Upper lobe of right lung (tissue), 1 donor: ENCODE results near the gene CDH13. TPM values are rescaled to one million over a fixed set of nuclear protein-coding genes. Genes with fewer than 3 reads are reported as not detected.

Experiments
- ATAC-seq: fragments of 200-7000 bp; cut with Tn5 transposase; one replicate; pipeline ENCODE4 v1.9.1; 2020; ENCODE audit warnings: mild to moderate bottlenecking, moderate library complexity
- DNase-seq: peaks from one replicate; pipeline ENCODE4 v3.0.0-alpha.2; 2020
- H3K27ac ChIP-seq: fragments of 200-600 bp; one replicate; pipeline ENCODE4 v1.8.0; 2022
- H3K27me3 ChIP-seq: fragments of 200-600 bp; one replicate; pipeline ENCODE4 v1.8.0; 2022; ENCODE audit warnings: mild to moderate bottlenecking
- H3K36me3 ChIP-seq: fragments of 200-600 bp; one replicate; pipeline ENCODE4 v1.8.0; 2022
- H3K4me1 ChIP-seq: fragments of 200-600 bp; one replicate; pipeline ENCODE4 v1.8.0; 2022
- H3K4me3 ChIP-seq: fragments of 200-600 bp; one replicate; pipeline ENCODE4 v1.8.0; 2022; ENCODE audit warnings: mild to moderate bottlenecking
- H3K9me3 ChIP-seq: fragments of 200-600 bp; one replicate; pipeline ENCODE4 v1.8.0; 2022
- CTCF ChIP-seq: fragments of 200-600 bp; IDR thresholded peaks from one replicate; pipeline ENCODE4 v1.8.0; 2022; ENCODE audit warnings: antibody characterized with exemption
- intact Hi-C: fragments of 100-400 bp; cut with DNase I; formaldehyde crosslinking; loops from one replicate; pipeline ENCODE4 v1.11.0; 2022
- total RNA-seq: library from RNA; stranded (reverse); fragmentation: NEBNext Ultra II Directional; extraction: Animal tissue kit (Norgen Biotek cat#: 25700); gene quantifications from one replicate; pipeline ENCODE4 v1.2.1, GENCODE V29; 2021
- donor health status: DM: no; HTN: yes; CAD: no; lungs with severe emphysema.

CDH13 gene
- total RNA-seq, 1 donor from 2014 or later: 27.2 TPM

- DNase-seq: no peak
- Histone ChIP-seq H3K27ac (no peak overlapping the region), H3K9me3 (no peaks in the 10 kb centered on the region), H3K27me3 (no peaks in the 10 kb centered on the region), H3K4me3 (no peak overlapping the region), H3K4me1 (no peaks in the 10 kb centered on the region), H3K36me3 (no peaks in the 10 kb centered on the region)
- intact Hi-C loops: no loop called here
- ATAC-seq: no peak
- TF ChIP-seq CTCF: no peak
These were observed 617.3 kb downstream of the CDH13 start for GRCh38 chr16:83244057-83244456.

GRCh38 chr16:83245061-83245460 lies 618.3 kb downstream of the CDH13 start:
- ATAC-seq: no peak
- DNase-seq: no peak
- H3K9me3 ChIP-seq: no peaks in the 10 kb centered on the region
- intact Hi-C loops: no loop called here
- H3K27ac ChIP-seq: no peak overlapping the region
- H3K4me3 ChIP-seq: no peak overlapping the region
- no peaks in the 10 kb centered on the region for H3K36me3 ChIP-seq
- TF ChIP-seq CTCF: no peak
- H3K27me3 ChIP-seq: no peaks in the 10 kb centered on the region
- H3K4me1 ChIP-seq: no peaks in the 10 kb centered on the region

- Histone ChIP-seq H3K4me3 (no peak overlapping the region), H3K4me1 (no peaks in the 10 kb centered on the region), H3K9me3 (no peaks in the 10 kb centered on the region), H3K27ac (no peak overlapping the region), H3K36me3 (no peaks in the 10 kb centered on the region), H3K27me3 (no peaks in the 10 kb centered on the region)
- ATAC-seq (no peak), DNase-seq (no peak)
- no peak for TF ChIP-seq CTCF
- intact Hi-C loops: no loop called here
These were observed 621.1 kb downstream of the CDH13 start for GRCh38 chr16:83247767-83248372.

GRCh38 chr16:83248735-83249463 lies 622.1 kb downstream of the CDH13 start:
- no peak for ATAC-seq
- no peak for DNase-seq
- Histone ChIP-seq H3K27ac (no peak overlapping the region), H3K27me3 (no peaks in the 10 kb centered on the region), H3K4me3 (no peak overlapping the region), H3K9me3 (no peaks in the 10 kb centered on the region), H3K36me3 (no peaks in the 10 kb centered on the region), H3K4me1 (no peaks in the 10 kb centered on the region)
- intact Hi-C loops: no loop called here
- TF ChIP-seq CTCF: no peak

- DNase-seq: no peak
These were observed 626.8 kb downstream of the CDH13 start for GRCh38 chr16:83253521-83253920.

More at GRCh38 chr16:83253521-83253920, 626.8 kb downstream of the CDH13 start:
- no peak overlapping the region for H3K27ac ChIP-seq
- H3K27me3 ChIP-seq: no peaks in the 10 kb centered on the region
- no peaks in the 10 kb centered on the region for H3K4me1 ChIP-seq
- H3K36me3 ChIP-seq: no peaks in the 10 kb centered on the region
- ATAC-seq: no peak
- intact Hi-C loops: no loop called here
- no peaks in the 10 kb centered on the region for H3K9me3 ChIP-seq
- H3K4me3 ChIP-seq: no peak overlapping the region
- TF ChIP-seq CTCF: no peak
